DMS79 (cell line): Measurements from ENCODE around the gene PYM1.
"Not testable (repeated sequence)": the region's sequence is repeated elsewhere in the genome, so short reads cannot be mapped to it uniquely, and the experiment has no call there.

Experiments
- DNase-seq: peaks from one replicate; lab custom pipeline; 2025; lab: John Stamatoyannopoulos, UW

PYM1 gene

DNA sequence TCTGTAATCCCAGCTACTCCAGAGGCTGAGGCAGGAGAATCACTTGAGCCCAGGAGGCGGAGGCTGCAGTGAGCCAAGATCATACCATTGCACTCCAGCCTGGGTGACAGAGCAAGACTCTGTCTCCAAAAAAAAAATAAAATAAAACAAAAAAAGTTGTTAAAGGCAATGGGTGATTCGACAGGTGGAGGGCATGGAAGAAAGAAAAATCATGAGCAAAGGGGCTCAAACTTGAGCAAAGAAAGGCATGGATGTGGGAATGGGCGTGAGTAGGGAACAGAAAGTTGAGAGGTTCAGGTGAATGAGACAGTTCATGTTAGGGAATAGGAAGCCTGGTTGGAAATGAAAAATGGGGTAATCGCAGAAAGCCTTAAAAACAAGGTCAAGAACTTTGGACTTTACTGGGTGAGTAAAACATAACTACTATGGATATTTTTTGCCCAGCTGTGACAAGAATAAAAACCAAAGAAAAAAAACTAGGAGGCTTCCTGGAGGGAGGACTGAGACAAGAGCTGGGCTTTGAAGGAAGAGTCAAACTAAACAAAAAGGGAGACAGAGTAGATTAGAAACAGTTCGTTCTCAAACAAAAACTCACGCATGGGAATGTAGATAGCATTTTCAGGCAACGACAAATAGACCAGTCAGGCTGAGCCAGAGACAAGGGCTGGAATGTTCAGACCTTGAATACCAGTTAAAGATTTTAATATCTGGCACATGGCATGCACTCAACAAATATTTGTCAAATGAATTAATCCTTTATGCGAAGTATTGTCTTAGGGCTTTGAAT lies 18.8 kb downstream of the PYM1 start:
- no peak for DNase-seq

GRCh38 chr12:55906056-55906455 lies 21.6 kb downstream of the PYM1 start:
- DNase-seq: no peak

DNA sequence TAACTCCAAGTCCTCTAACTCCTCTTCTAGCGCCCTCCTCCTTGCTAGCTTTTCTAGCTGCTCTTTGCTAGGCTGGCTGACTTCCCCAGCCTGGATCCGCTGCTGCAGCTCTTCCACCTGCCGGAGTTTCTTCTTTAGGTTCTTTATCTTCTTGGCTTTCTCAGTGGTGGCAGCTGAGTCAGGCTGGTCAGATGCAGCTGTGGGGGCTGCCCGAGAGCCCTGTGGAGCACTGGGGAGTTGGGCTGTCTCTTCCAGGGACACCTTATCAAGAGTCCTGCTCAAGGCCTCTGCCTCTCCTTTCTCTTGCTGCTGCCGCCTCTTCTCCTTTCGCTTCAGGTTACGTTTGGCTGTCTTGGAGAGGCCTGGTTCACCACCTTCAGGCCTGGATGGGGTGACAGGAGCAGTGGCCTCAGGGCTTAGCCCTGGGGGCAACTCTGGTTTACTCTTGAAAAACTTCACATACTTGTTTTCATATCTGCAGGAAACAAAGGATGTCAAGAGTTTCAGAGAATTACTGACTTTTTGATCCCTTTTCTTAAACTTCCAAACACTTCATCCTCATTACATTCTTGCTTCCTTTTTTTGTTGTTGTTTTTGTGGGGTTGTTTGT lies 25.7 kb downstream of the PYM1 start:
- DNase-seq: no peak

DNA sequence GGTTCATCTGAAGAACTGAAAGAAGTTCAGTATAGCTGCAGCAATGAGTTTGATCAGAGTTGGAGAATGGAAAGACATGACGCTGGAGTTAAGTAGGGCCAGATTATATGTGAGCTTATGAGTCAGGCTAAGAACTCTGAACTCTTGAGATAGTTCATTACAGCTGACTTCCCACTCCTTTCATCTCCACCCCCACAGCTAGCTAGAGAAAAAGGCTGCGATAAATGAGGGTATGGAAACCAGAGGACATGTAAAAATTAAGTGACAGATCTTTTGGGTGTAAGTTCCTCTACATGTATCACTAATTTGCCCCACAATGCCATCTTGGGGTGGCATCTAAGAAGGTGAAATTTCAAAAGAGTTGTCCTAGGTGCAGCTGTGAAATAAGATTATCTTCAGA lies 28.6 kb downstream of the PYM1 start:
- no peak for DNase-seq

GRCh38 chr12:55893723-55894122 lies 34.0 kb downstream of the PYM1 start:
- DNase-seq: no peak

DNA sequence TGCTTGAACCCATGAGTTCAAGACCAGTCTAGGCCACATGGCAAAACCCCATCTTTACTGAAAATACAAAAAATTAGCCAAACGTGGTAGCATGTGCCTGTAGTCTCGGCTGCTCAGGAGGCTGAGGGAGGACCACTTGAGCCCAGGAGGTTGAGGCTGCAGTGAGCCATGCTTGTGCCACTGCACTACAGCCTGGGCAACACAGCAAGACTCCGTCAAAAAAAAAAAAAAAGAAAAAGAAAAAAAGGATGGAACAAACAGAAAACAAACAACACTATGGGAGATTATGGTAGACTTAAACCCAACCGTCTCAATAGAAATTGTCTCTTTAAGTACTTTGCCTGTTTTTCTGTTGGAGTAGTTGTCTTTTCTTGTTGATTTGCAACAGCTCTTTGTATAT lies 36.4 kb downstream of the PYM1 start:
- no peak for DNase-seq

GRCh38 chr12:55885113-55885512 lies 42.6 kb downstream of the PYM1 start:
- DNase-seq: no peak

- DNase-seq: no peak
These were observed 49.9 kb downstream of the PYM1 start for GRCh38 chr12:55877824-55878223.

DNA sequence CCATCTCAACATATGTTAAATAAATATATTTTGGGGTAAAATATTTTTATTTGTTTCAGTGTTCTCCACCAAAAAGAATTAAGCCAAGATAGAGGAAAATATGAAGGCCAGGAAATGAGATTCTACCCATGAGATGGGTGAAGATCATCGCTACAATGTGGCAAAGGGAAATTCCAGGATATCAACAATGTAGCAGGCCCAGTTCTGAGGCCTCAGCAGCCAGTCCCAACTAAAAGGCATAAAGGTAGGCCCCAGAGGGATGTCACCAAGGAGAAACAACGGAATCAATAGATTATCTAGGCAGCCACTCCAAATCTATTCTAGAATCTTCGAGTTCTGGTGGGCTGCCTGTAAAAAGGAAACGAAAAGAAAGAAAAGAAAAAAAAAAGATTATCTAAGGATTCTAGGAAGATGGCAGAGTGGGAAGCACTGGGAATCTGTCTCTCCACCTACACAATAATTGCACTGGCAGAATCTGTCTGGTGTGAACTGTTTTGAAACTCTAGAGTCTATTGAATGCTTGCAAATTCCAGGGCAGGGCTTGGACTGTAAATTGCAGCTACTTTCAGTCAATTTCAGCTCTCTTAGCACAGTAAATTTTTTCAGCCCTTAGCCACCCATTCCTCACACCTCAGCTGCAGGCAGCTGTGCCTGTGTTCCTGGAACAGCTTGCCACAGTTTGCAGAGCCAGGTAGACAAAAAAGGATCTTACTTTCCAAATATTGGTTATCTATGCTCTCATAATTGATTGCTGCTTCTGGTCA lies 51.8 kb downstream of the PYM1 start:
- no peak for DNase-seq

DNA sequence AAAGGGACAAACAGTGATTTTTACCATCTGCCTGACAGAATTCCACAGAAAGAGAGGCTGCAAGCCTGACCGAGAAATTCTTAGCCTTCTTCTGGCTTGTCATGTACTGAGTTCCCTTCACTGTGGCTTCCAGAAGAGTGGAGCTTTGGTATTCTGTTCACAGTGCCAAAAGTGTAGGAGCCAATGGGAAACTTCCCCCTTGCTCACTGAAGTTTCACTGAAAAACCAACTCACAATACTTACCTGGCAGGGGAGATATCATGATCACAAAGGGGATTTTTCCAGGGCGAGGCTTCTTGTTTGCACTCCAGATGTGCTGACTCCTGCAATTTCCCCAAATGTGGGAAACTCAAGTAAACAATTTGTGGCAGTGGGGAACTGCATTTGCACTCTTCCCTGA lies 53.3 kb downstream of the PYM1 start:
- no peak for DNase-seq

DNA sequence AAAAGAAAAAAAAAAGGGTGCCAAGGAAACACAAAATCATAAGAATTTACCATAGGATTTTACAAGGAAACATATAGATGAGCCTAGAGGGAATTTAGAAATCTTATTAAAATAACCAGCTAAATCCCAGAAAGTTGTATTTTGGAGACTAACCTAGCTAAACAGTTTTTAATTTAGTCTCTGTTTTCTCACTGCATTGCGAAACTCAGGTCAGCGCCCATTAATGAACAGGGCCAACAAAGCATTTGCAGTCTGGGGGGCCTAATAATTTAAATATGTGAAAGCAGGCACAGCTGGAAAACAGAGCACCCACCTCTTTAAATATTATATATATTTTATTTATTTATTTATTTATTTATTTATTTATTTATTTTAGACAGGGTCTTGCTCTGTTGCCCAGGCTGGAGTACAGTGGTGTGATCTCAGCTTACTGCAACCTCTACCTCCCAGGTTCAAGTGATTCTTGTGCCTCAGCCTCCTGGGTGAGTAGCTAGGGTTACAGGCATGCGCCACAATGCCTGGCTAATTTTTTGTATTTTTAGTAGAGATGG lies 61.2 kb downstream of the PYM1 start:
- not testable (repeated sequence) for DNase-seq

DNA sequence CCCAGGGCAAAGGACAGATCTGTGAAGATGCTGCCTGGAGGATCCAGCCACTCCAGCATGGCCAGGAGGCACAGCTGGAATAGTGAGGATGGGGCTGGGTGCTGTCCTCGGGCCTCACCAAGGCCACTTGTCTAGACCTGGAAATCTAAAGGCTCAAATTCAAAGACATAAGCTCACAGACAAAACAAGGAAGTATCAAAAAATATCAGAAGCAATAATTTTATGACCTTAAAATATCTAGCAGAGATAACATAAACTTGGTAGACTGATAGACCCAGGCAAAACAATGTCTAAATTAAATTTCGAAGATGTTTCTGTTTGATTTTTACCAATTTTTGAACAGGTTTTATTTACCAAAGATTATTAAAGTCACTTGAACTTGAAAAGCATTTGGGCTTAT lies 62.4 kb downstream of the PYM1 start:
- no peak for DNase-seq

GRCh38 chr12:55862931-55863330 lies 64.8 kb downstream of the PYM1 start:
- not testable (repeated sequence) for DNase-seq

DNA sequence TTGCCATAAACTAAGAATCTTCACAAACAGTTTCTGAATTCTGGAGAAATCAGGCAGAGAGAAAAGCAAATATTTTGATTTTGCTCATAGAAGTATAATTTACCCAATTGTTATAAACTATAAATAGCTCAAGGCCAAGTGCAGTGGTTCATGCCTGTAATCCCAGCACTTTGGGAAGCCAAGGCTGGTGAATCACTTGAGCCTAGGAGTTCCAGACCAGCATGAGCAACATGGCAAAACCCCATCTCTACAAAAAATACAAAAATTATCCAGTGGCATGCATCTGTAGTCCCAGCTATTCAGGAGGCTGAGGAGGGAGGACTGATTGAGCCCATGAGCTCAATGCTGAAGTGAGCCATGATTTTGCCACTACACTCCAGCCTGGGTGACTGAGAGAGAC lies 65.4 kb downstream of the PYM1 start:
- DNase-seq: no peak

DNA sequence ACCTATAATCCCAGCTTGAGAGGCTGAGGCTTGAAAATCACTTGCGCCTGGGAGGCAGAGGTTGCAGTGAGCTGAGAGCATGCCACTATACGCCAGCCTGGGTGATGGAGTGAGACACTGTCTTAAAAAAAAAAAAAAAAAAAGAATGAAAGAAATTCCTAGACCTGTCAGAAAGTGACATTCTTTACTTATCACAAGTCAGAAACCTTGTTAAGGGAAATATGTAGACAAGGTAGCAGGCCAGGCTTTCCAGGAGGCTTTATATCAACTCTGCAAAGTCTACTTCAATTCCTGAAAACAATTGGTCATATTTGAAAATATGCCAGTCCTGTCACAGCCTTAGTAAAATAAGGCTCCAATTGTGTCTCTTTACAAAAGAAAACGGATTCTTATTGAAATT lies 65.8 kb downstream of the PYM1 start:
- DNase-seq: no peak

DNA sequence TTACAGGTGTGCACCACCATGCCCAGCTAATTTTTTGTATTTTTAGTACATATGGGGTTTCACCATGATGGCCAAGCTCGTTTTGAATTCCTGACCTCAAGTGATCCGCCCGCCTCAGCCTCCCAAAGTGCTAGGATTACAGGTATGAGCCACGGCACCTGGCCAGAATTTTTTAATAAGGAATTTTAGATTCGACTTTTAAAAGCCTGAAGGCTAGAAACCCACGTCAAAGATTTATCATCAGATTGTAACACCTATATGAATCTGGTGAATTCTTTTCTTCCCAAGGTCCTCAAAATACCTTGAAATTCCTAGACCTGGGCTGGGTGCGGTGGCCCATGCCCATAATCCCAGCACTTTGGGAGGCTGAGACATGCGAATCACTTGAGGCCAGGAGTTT lies 66.3 kb downstream of the PYM1 start:
- DNase-seq: no peak

DNA sequence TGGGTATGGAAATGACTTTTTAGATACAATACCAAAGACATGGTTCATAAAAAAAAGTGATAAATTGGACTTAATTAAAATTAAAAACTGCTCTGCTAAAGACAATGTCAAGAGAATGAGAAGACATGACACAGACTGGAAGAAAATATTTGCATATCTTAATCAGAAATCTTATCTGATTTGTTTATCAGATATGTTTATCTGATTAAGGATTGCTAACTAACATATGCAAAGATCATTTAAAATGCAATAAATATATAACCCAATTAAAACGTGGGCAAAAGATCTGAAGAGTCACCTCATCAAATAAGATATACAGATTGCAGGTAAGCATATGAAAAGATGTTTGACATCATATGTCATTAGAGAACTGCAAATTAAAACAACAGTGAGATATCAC lies 75.0 kb downstream of the PYM1 start:
- DNase-seq: no peak
